Lung (tissue), 12 donors: ENCODE data around the gene PTPRD. TPM values are rescaled to one million over a fixed set of nuclear protein-coding genes. Genes with fewer than 3 reads are reported as not detected.

Source experiments
- ATAC-seq: fragments of 200-7000 bp; cut with Tn5 transposase; one replicate; pipeline ENCODE4 v1.9.1; 2020; ENCODE audit warnings: moderate number of reproducible peaks; ENCODE audit not compliant: insufficient read depth, low FRiP score
- DNase-seq, 3 donors: peaks; one replicate each; pipeline ENCODE4 v3.0.0-alpha.2; 2013 to 2017
- H3K27ac ChIP-seq, 2 donors: one replicate each; pipeline ENCODE4 v1.5.1; 2013; ENCODE audit warnings: mild to moderate bottlenecking in 2 of 2, moderate library complexity in 2 of 2, control low read depth in 1 of 2, inconsistent platforms in 1 of 2, low read depth in 1 of 2, low read length in 1 of 2
- H3K27me3 ChIP-seq, 3 donors: one replicate each; pipeline ENCODE4 v1.5.1; 2013; ENCODE audit warnings: low read length in 2 of 3; ENCODE audit not compliant: control insufficient read depth in 3 of 3, insufficient read depth in 3 of 3
- H3K36me3 ChIP-seq, 4 donors: one replicate each; pipeline ENCODE4 v1.5.1; 2013; ENCODE audit warnings: low read length in 4 of 4, mild to moderate bottlenecking in 1 of 4, moderate library complexity in 1 of 4; ENCODE audit not compliant: control insufficient read depth in 4 of 4, insufficient read depth in 4 of 4
- H3K4me1 ChIP-seq, 5 donors: one replicate each; pipeline ENCODE4 v1.5.1; 2013; ENCODE audit warnings: low read length in 5 of 5, mild to moderate bottlenecking in 2 of 5, moderate library complexity in 1 of 5; ENCODE audit not compliant: control insufficient read depth in 5 of 5, insufficient read depth in 5 of 5
- H3K4me3 ChIP-seq: one replicate; pipeline ENCODE4 v1.5.1; 2013; ENCODE audit warnings: mild to moderate bottlenecking, control low read depth, moderate library complexity
- H3K9ac ChIP-seq, 2 donors: one replicate each; pipeline ENCODE4 v1.5.1; 2013; ENCODE audit warnings: low read length in 2 of 2, control low read depth in 1 of 2; ENCODE audit not compliant: insufficient read depth in 1 of 2
- H3K9me3 ChIP-seq, 4 donors: one replicate each; pipeline ENCODE4 v1.5.1; 2013; ENCODE audit warnings: low read length in 3 of 4, mild to moderate bottlenecking in 1 of 4, moderate library complexity in 1 of 4; ENCODE audit not compliant: control insufficient read depth in 4 of 4, insufficient read depth in 3 of 4
- WGBS, 2 donors: extraction: QIAGEN DNeasy Blood & Tissue Kit; methylation state at CpG; one replicate each; pipeline ENCODE4 v1.1.7; 2013; 5-methylcytosine and 5-hydroxymethylcytosine counted together
- polyA plus RNA-seq, 2 donors: library from polyadenylated mRNA; stranded (reverse); fragments of 200-250 nt; gene quantifications; one replicate each; pipeline ENCODE4 v1.2.1, GENCODE V29; 2013
- total RNA-seq, 2 donors: library from RNA; depleted of rRNA in 1 of 2; stranded (reverse); fragments of >200 nt in 1 of 2; gene quantifications; one replicate each; pipeline ENCODE4 v1.2.1, GENCODE V29; 2014 to 2021
- TF ChIP-seq, protein P1 (sequence below): IDR thresholded peaks from 2 replicates; pipeline ENCODE4 v1.5.1; 2012; ENCODE audit warnings: mild to moderate bottlenecking; ENCODE audit errors: control extremely low read depth, extremely low read depth
- donor health status: control.
- donor health status: control.
- donor health status: Bipolar disorder and iron deficiency.
- donor health status: healthy.
- donor health status: DM: yes; HTN: yes; CAD: no.

The PTPRD gene
- total and polyA plus RNA-seq, 4 donors, result 1.9 to 145 (median 13.7) TPM

DNA sequence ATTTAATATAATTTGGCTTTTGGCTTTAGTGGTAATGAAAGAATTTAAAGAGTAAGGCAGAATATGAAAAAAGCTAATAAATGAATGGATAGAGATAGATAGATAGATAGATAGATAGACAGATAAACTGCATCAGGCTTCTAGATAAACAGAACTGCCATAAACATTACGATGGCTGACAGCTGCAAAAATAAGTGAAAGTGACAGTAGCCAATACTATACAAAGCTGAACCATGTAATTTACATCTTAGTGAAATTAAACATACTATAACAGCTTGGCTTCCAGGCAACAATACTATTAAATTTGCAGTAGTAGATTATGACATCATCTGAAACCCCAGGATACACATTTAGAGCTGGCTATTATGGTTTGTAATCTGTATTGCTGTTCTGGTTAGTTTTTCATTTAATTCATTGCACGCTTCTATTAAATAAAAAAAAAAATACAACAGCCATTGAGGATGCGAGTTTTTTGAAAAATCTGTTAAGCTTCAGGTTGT, 1354.8 kb downstream of the PTPRD start:
- no peak overlapping the region for H3K27ac ChIP-seq
- ATAC-seq (no peak), DNase-seq (no peak)
- H3K4me3 ChIP-seq, result no peak overlapping the region
- no peak overlapping the region for H3K9ac ChIP-seq
- TF ChIP-seq, protein P1, sequence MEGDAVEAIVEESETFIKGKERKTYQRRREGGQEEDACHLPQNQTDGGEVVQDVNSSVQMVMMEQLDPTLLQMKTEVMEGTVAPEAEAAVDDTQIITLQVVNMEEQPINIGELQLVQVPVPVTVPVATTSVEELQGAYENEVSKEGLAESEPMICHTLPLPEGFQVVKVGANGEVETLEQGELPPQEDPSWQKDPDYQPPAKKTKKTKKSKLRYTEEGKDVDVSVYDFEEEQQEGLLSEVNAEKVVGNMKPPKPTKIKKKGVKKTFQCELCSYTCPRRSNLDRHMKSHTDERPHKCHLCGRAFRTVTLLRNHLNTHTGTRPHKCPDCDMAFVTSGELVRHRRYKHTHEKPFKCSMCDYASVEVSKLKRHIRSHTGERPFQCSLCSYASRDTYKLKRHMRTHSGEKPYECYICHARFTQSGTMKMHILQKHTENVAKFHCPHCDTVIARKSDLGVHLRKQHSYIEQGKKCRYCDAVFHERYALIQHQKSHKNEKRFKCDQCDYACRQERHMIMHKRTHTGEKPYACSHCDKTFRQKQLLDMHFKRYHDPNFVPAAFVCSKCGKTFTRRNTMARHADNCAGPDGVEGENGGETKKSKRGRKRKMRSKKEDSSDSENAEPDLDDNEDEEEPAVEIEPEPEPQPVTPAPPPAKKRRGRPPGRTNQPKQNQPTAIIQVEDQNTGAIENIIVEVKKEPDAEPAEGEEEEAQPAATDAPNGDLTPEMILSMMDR, result no peak
- H3K9me3 ChIP-seq, result peaks cover 0 to 2% (median 0%) of the 10 kb centered on the region in 4 donors
- 83 to 92% methylated on average over 3 of the region's 3 CpGs for WGBS, 2 donors
- H3K27me3 ChIP-seq, result no peaks in the 10 kb centered on the region
- no peaks in the 10 kb centered on the region for H3K36me3 ChIP-seq
- H3K4me1 ChIP-seq, result no peaks in the 10 kb centered on the region

DNA sequence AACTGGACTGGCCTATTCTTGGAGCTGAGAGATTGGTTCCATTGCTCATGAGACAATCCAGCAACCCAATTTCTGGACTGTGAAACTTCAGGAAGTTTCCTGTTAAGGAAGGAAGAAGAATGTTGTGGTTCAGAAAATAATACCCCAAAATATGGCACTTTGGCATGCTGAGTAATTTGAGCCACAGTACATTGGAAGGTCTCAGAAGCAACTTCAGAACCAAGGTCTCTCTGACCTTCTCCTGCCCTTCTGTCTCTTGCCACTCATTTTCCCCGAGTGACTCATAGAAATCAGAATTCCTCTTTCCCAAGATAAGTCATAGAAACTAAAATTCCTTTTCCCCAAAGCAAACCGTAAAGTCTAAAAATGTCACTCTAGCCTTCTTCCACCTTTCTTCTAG, 1366.1 kb downstream of the PTPRD start:
- H3K4me1 ChIP-seq, result no peaks in the 10 kb centered on the region
- H3K4me3 ChIP-seq, result no peak overlapping the region
- 47 to 67% methylated on average over 2 of the region's 2 CpGs for WGBS, 2 donors
- H3K9me3 ChIP-seq, result no peaks in the 10 kb centered on the region
- TF ChIP-seq, protein P1, result no peak
- ATAC-seq (no peak), DNase-seq (no peak)
- no peak overlapping the region for H3K9ac ChIP-seq
- H3K36me3 ChIP-seq, result no peaks in the 10 kb centered on the region
- no peak overlapping the region for H3K27ac ChIP-seq
- no peaks in the 10 kb centered on the region for H3K27me3 ChIP-seq

DNA sequence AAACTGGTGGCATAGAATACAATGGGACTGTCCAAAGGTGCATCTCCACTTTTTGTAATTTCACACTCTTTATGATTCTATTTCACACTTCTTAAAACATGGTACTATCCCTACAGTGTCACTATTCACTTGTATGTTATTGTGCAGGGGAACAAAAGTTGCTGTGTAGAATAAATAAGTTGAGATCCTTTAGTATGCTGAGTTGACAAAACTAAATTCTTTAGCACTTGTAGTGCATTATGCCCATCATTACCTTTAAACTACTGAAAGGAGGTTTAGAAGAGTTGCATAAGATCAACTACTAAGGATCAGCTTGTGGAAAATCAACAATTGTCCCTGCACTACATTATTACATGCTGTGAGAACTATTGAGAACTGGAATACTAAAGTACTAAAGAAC, 1380.9 kb downstream of the PTPRD start:
- no peaks in the 10 kb centered on the region for H3K36me3 ChIP-seq
- ATAC-seq, result no peak
- no peak overlapping the region for H3K27ac ChIP-seq
- TF ChIP-seq, protein P1, result no peak
- H3K27me3 ChIP-seq, result no peaks in the 10 kb centered on the region
- peaks cover 0 to 6% (median 0%) of the 10 kb centered on the region in 4 donors for H3K9me3 ChIP-seq
- no peak for DNase-seq
- no peaks in the 10 kb centered on the region for H3K4me1 ChIP-seq
- H3K9ac ChIP-seq, result no peak overlapping the region
- H3K4me3 ChIP-seq, result no peak overlapping the region

DNA sequence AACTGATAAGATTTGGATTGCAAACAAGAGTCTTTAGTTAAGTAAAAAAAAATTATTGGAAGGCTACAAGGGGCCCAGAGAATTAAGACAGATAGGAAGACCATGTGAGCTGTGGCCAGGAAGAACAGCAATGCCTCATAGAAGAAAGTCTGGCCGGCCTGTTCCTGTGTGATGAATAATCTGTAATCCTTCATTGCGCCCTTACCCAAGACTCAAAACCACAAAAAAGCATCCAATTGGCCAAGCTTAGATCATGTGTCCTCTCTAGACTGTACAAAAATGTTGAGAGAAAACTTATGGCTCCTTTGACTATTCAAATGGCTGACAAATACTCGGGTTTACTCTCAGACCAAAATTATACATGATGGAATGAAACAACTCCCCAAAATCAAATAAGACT, 1383.5 kb downstream of the PTPRD start:
- no peak overlapping the region for H3K27ac ChIP-seq
- no peak overlapping the region for H3K4me3 ChIP-seq
- peaks cover 0 to 6% (median 0%) of the 10 kb centered on the region in 4 donors for H3K9me3 ChIP-seq
- H3K36me3 ChIP-seq, result no peaks in the 10 kb centered on the region
- H3K27me3 ChIP-seq, result no peaks in the 10 kb centered on the region
- DNase-seq (no peak), ATAC-seq (no peak)
- H3K9ac ChIP-seq, result no peak overlapping the region
- WGBS, 2 donors, result 87 to 90% methylated on average over 3 of the region's 3 CpGs
- no peaks in the 10 kb centered on the region for H3K4me1 ChIP-seq
- TF ChIP-seq, protein P1, result no peak
